Stimulated activated CD8-positive, alpha-beta memory T cell treated with anti-CD3 and anti-CD28 coated beads, Interleukin-7, amount 100 ng/mL, for 1 hour (primary cell): Measurements from ENCODE around the gene IGSF9B.

Experiments used
- DNase-seq, 2 donors: peaks; one replicate each; pipeline ENCODE4 v3.0.0-alpha.2; 2020; ENCODE audit warnings: low read depth in 2 of 2

The IGSF9B gene

DNA sequence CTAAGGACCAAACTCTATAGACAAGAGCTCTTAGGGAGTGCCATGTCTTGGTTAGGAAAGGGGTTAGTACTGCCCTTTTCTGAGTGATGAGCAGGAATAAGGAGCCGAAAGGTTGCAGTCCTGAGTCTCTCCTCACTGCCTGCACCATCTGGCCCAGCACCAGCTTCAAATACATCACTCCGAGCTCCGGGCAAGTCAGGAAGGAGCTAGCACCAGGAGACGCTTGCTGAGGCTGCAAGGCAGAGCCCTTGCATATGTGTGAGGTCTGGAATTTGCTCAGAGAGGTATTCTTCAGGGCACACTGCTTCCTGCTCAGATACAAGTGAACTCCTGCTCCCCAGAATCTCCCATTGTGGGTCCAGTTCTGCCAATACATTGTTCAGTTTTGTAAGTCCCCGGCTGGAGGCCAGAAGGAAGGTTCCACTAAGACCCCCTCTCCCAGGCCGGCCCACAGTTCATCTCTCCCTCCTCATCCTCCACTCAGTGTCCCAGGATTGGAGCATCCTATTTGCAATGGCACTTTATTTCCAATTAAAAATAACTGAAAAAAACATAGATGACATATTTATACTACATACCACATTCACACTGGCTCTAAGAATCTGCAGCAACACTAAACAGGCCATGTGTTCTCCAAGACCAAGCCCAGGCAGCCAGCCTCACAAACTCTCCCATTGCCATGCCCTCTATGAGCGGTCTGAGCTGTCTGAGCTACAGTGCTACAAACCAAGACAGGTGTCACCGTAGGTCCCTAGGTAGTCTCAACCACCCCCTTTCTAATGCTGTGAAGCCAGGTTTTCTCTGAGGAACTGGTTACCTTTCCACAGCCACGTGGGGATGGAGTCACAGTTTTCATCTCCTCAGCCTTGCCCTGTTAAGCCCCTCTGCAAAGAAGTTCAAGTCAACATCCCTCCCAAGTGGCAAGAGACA is 56.3 kb downstream of the IGSF9B start:
- no peak for DNase-seq

DNA sequence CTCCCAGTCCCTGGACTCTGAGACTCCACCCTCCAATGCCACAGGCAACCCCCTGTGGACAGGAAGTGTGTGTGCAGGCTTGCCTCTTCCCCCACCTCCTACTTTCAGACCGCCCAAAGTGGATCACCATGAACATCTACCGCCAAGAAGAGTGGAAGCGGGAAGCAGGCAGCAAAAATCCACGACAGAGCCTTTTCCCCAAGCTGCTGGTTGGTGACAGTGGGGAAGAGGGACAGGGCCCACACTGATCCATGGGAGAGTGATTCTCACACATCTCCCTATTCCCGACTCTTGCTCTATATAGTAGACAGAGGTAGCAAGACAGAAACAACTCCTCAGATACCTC is 58.0 kb downstream of the IGSF9B start:
- no peak for DNase-seq

DNA sequence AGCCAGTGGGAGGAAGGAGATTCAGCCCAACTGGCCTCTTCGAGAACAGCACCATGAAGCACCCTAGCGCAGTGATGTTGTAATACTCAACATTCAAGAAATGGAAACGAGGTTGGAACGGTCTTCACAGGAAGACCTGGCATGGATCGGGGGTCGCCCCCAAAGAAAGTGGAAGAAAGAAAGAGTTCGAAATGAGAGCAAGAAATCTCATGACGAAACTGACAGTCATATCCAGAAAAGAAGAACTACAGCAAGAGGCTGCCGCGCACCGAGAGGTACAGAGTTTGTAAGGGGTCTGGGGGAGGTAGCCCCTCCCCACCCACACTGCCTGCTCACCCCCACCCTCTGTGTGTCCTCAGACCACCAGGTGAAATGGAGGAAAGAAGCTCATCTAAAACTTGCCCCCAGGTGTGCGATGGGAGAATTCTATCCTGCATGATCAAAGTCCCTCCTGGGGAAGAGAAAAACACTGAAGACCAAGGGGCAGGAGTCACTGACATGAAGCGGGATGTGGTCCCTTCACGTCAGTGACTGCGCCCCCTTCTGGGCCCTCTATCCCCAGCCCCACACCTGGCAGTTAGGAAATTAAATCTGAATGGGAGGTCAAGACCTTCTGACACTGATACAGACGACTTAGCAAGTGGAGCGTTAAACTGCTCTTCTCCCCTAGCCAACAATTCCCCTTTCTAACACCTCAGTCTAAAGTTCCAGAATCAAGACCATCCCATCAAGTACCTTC is 58.6 kb downstream of the IGSF9B start:
- no peak for DNase-seq

DNA sequence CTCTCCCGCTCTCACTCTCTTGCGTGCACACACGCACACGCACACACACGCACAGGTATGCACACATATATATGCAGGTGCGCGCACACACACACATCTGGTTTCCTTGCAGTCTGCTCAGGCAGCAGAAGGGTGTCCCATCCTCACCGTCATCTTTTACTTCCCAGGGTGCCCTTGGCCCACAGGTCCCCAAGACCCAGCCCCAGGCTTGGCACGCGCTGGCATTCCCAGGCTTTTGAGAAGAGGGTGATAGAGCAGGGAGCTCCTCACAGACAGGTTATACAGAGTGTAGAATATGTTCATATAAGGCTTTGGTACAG is 59.5 kb downstream of the IGSF9B start:
- DNase-seq = no peak

DNA sequence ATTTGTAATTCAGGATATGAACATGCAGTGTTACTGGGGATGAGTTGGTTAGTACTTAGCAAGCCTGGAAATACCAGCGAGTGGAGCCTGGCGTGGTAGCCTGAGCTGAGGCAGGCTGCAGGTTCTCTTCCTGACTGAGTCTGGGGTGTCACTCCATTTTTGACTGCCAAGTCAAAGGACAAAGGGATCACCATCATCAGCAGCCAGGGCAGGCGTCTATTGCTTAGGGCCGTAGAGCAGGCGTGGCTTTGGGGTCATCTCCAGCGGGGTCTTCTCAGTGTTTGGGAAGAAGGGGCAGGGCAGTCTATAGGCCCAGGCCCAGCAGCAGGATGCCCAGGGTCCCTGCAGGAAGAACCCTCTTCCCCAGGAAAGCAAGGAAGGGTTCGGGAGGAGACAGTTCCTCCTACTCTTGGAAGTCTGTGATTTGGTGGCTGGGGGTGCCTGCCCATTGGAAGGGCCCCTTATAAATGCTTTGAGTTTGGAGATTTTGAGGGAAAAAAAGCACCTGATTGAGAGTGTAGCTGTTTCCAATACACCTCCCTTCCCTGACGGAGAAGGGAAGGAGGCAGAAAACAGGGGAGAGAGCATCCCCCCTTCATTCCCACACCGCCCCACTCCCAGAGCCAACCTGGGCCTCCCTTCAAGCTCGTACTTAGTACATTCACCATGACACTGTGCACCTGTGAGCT is 60.0 kb downstream of the IGSF9B start:
- no peak for DNase-seq

DNA sequence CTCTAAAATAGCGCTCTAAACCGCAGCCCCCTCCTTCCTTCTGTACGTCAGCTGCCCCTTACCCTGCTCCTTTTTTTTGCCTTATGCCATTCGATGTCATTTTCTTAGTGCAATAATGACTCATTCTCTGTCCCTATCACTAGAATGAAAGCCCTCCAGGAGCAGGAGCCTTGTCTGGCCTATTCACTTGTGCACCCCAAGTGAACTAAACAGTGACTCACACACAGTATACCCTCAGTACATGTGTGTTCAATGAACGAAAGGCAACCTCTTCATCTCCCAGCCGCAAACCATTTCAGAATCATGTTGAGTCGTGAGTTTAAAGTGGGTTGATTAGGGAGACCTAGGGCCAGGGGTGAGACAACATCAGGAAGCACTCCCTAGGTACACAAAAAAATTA is 60.7 kb downstream of the IGSF9B start:
- DNase-seq = no peak

DNA sequence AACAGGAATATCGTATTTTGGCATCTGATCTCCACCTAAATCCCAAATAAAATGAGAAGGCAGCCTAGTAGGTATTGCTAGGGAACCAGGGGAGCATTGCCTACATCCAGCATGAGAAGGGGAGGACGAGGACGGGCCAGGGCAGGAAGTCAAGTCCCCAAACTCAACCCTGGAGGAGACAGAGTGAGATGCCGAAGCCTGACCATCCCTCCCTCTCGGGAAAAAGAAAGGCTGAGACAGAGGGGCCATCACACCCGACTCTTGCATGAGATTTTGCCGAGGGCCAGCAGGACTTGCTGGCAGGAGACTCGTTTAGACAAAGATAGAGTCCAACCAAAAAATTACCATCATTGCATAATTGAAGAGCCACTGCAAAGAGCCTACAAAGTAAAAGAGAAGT is 61.2 kb downstream of the IGSF9B start:
- DNase-seq = no peak

DNA sequence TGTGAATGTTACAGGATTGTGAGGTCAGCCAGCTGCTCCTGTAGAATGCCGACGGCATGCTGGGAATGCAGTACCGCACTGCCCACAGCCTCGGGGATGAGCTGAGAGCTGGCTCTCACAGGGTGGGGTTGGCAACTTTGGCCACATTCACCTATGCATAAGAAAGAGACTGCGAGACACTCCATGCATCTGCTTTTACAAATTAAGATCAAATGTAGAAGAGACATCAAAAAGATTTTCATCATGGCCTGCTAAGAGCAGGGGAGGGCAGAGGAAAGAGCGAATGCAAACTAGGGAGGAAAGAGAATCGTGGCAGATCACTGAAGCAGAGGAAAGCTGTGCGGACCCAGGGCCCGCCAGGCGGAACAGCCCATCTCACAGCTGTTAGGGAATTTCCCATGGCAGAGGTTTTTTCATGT is 61.7 kb downstream of the IGSF9B start:
- no peak for DNase-seq

DNA sequence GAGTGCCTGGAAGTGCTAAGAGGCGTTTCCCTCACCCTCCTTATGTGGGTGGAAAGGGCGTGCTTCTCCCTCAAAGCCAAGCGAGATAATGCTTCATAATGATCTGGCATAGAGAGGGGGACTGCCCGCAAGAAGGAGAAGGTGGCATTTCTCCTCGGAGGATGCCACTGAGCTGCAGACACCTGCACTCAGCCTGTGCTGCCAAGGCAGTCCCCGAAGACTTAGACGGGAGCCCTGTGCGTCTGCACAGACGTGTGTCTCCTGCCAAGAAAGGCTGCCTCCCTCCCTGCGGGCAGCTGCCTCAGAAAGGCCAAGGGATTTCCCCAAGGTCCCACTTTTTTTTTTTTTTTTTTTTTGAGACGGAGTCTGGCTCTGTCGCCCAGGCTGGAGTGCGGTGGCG is 63.4 kb downstream of the IGSF9B start:
- no peak for DNase-seq

DNA sequence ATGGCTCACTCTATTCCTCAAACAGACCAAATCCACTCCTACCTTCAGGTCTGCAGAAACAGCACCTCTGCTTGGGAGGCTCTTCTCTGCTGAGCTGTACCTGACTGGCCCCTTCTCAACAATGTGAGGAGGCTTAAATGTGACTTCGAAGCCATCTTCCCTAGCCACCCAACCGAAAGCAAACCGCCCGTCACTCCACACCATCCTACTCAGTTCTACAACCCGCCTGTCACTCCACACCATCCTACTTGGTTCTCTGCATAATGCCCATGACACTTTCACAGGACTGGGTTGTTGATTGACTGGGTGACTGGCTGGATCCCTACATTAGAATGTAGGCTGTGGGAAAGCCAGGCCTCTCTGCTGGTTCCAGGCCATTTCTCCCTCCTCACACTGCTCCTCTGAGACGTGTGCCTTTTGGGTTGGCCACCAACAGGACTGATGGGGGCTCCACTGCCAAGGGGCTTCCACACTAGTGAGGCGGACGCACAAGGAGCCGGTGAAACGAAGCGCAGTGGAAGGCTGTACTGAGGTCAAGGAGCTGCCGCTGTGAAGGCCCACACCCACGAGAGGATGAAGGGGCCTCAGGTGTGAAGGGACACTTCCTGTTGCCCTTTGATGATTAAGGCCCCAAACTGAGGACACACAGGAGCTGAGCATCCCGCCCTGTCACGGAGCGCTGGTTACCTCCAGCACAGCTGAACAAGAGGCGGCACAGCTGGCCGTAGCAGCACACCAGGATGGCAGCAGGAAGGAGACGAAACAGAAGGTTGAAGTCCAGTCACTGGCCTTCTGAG is 64.0 kb downstream of the IGSF9B start:
- no peak for DNase-seq

DNA sequence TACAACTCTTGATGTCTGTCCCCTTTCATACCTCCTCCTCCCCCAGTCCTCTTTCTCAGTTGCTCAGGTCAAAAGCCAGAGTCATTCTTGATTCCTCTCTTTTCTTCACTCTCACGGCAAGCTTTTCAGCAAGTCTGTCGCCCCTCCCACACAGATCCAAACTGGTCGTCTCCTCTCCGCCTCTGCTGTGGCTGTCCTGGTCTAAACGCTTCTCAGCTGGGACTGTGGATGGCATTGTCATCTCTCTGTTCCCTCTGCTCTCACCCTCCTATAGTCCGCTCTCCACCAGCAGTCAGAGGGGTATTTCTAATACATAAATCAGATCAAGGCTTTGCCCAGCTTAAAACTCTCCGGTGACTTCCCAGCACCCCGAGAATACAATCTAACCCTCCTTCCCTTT is 64.6 kb downstream of the IGSF9B start:
- no peak for DNase-seq

DNA sequence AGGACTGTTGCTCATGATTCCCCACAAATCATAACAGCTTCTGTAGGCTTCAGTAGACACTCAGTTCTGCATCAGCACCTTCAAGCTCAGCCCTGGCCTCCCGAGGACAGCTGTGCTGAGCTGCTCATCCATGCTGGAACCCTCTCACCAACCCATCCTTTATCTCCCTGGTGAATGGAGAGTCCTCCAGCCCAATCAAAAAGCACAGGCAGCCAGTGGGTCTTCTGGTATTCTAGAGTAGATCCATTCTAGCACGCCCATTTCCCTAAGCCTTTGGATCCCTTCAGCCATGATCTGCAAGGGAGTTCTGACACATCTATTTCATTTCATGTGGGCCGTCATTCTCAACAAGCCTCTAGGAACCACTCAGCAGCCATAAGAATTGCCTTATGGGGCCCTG is 66.9 kb downstream of the IGSF9B start:
- no peak for DNase-seq

DNA sequence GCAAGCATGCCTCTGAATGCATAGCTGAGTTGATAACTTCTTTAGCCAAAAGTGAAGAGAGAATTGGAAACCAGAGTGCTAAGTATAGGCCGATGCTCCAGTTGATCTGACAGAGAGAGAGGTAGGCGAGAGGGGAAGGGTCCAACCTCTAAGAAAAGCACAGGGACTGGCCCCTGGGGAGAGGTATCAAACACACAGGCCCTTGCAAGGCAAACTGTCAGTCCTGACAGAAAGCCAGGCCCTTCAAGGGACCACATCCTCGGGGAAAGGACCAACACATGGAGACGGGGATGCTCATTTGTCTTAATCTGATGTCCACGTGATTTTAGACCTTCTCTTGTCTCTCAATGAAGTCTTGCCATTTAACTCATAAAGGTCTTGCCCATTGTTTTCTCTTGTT is 67.6 kb downstream of the IGSF9B start:
- no peak for DNase-seq

DNA sequence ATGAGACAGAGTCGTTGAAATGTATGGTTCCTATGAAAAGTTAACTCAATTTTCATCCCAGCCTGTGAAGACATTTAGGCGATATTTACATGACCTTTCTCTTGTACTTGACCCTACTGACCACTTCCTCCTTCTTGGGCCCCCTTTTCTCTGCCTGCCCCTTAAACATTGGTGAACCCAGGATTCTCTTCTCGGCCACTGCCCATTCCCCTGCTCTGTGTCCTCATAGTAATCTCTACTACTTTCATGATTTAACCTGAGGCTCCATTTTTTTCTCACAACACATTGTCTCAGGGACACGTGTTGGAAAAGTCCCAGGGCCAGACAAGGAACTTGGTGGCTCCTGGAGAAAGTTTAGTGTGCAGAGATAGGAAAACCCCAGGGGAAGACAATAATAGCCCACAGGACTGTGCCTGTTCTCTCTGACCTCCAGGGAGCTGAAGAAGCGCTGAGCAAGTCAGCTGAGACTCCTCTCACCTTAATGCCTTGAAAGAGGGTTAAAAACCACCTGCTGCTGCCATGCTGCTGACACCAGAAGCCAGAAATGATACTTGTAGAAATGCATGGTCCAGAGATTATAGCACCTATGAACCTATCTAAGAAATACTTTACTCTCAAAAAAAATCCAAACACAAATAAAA is 69.0 kb downstream of the IGSF9B start:
- no peak for DNase-seq

DNA sequence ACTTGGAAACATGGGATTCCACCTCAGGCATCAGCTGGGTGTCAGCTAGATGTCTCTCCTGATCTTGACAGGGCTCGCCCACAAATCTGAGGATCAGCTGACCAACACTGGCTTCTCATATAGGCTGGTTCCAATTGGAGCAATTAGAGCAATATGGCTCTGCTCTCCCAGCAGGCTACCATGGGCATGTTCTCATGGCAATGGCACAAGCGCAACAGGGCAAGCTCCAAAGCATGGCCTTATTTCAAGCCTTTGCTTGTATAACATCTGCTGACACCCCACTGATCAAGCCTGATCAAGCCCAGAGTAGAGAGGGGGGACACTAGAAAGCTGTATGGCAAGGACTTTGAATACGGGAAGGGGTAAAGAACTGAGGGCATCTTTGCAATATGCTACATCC is 70.7 kb downstream of the IGSF9B start:
- DNase-seq = no peak

DNA sequence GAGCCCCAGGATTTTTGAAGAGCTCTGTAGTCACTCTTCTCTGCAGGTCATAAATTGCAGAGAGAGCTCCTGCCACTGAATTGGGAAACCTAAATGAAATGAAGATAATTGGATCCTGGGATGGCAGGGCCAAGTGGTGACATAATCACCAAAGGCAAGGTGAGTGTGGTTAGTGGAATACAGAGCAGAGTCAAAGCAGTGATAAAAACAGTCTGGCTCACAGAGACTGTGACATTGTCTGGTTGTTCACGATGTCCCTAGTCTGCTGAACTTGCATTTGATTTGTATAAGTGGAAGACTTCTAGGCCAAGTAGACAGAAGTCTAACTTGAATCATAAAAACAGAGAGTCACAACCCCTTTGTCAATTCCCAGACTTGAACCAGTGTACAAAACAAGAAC is 84.6 kb downstream of the IGSF9B start:
- DNase-seq = no peak

DNA sequence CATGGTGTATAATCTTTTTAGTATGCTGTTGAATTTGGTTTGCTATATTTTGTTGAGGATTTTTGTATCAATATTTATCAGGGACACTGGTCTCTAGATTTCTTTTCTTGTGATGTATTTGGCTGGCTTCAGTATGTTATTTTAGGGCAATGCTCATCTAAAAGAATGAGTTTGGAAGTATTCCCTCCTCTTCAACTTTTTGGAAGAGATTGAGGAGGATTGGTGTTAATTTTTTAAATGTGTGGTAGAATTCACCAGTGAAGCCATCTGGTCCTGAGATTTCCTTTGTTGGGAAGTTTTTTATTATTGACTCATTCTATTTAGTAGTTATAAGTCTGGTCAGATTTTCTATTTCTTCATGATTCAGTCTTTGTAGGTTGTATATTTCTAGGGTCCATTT is 89.3 kb downstream of the IGSF9B start:
- no peak for DNase-seq

DNA sequence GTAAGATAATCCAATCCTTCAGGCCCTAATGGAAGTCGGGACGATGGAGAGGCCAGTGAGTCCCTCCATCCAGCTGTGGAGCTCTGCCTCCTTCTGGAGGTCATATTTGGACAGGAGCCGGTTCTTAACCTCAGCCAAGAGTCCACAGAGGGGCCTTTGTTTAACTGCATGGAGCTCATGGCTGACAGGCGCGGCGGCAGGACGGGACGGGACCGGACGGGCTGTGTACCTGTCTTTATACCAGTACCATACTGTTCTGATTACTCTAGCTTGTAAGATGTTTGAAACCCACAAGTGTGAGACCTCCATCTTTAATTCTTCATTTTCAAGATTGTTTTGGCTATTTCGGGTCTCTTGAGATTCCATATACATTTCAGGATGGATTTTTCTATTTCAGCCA is 91.3 kb downstream of the IGSF9B start:
- DNase-seq = no peak

DNA sequence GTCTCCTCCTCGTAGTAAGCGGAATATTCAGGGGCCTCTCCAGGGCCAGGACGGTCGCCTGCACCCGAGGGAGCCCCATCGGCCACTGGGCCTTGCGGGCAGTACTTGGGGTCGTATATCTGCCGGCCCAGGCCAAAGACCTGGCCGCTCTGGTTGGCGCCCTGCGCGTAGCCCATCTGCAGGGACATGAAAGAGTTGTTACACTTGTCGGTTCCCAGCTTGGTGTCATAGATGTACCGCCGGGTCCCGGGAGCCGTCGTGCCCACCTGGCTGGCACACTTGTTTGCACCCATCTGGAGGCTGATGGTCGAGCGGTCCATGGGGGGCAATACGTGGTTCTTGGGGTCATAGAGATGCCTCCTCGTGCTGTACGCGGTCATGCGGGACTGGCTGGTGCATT is 92.0 kb downstream of the IGSF9B start:
- no peak for DNase-seq

DNA sequence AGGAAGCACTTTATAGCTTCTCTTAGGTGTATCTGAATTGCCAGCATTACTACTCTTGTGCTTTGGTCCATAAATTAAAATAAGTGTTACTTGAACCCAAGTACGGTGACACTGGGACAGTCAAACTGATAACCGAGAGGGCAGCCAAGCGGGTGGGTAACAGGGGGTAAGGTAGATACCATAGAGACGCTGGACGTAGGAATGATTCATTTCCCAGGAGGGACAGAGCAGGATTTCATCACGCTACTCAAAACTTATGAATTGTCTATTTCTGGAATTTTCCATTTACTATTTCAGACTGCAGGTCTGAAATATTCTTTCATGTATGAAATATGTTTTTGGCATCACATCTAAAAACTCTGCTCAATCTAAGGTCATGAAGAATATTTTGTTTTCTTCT is 96.6 kb downstream of the IGSF9B start:
- no peak for DNase-seq
